AG09309 (cell line): Measurements from ENCODE around the gene WNT3.

Experiments used
- DNase-seq: peaks from one replicate; pipeline ENCODE4 v3.0.0-alpha.2; 2010; ENCODE audit warnings: low read depth
- H3K4me3 ChIP-seq: 2 replicates; pipeline ENCODE4 v1.5.1; 2011; ENCODE audit warnings: mild to moderate bottlenecking, low read depth, low read length, moderate library complexity; ENCODE audit not compliant: control insufficient read depth
- TF ChIP-seq, protein P1 (sequence below): IDR thresholded peaks from 2 replicates; pipeline ENCODE4 v1.5.1; 2011; ENCODE audit warnings: mild to moderate bottlenecking, low read depth, low read length, inconsistent platforms; ENCODE audit not compliant: insufficient read depth, control insufficient read depth; ENCODE audit errors: missing control alignments

WNT3 gene, protein sequence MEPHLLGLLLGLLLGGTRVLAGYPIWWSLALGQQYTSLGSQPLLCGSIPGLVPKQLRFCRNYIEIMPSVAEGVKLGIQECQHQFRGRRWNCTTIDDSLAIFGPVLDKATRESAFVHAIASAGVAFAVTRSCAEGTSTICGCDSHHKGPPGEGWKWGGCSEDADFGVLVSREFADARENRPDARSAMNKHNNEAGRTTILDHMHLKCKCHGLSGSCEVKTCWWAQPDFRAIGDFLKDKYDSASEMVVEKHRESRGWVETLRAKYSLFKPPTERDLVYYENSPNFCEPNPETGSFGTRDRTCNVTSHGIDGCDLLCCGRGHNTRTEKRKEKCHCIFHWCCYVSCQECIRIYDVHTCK

DNA sequence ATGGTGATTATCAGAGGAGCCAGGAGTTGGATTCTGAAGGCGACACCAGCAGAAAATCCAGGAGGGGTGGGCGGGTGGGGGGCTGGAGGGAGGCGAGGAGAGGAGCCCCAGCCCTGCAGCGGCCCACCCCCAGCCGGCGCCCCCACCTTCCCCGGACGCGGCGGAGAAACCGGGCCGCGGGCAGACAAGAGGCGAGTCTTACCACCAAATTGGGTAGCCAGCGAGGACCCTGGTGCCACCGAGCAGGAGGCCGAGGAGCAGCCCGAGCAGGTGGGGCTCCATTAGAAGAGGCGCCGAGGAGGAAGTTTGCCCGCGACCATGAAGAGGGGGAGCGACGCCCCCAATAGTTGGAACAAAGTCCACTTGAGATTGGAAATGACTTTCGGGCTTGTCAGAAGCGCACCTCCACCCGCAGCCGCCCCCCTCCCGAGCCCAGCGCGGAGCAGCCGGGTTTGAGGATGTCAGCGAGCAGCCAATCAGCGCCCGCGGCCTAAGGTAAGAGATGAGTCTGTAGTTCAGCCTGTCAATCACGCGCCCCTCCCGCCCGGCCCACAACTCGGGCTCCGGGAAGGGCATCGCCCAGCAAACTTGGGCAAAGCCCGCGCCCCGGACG lies at the start of gene WNT3:
TSS of gene WNT3 (minus strand) at position 377 of the 613 bp plus-strand sequence. CDS start at position 282, 95 bp downstream.
- DNase-seq, result no peak
- peak within 1 kb of the TSS; percentile 28 for H3K4me3 ChIP-seq
- TF ChIP-seq, protein P1, sequence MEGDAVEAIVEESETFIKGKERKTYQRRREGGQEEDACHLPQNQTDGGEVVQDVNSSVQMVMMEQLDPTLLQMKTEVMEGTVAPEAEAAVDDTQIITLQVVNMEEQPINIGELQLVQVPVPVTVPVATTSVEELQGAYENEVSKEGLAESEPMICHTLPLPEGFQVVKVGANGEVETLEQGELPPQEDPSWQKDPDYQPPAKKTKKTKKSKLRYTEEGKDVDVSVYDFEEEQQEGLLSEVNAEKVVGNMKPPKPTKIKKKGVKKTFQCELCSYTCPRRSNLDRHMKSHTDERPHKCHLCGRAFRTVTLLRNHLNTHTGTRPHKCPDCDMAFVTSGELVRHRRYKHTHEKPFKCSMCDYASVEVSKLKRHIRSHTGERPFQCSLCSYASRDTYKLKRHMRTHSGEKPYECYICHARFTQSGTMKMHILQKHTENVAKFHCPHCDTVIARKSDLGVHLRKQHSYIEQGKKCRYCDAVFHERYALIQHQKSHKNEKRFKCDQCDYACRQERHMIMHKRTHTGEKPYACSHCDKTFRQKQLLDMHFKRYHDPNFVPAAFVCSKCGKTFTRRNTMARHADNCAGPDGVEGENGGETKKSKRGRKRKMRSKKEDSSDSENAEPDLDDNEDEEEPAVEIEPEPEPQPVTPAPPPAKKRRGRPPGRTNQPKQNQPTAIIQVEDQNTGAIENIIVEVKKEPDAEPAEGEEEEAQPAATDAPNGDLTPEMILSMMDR, result no peak

DNA sequence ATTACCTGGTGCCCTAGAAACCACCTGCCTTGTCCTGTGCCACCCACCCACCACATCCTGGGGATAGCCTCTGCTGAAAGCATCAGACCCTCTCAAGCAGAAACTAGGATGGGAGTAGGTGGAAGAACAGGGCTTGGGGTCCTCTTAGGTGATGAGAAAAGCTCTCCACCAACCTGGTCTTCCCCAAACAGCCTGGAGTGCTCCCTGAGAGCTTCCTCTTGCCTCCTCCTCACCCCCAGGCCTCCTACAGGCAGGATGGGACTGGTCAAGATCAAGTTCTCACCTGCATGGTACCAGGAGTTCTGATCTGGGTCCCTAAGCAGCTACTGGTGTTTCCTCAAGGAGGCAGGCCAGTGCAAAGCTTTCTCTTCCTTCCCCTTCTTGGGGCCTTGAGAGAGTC lies 48.3 kb upstream of the WNT3 start:
- DNase-seq, result no peak
- no peak overlapping the region for H3K4me3 ChIP-seq
- TF ChIP-seq, protein P1, result no peak

DNA sequence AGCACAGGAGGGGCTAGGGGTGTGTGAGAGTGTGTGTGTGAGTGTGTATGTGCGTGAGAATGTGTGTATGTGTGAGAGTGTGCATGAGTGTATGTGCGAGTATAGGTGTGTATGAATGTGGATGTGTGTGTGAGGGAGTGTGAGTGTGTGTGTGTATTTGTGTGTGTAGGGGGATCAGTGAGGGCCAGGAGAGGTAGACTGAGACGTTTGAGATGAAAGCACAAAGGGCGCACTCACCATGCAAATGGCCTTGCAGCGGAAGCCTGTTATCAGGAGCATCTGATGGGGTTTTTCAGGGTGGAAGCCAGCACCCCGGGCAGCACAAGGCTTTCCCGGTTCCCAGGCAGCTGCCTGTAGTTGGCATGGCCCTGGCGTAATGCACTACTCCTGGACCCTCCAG lies 47.8 kb upstream of the WNT3 start:
- H3K4me3 ChIP-seq, result no peak overlapping the region
- DNase-seq, result no peak

DNA sequence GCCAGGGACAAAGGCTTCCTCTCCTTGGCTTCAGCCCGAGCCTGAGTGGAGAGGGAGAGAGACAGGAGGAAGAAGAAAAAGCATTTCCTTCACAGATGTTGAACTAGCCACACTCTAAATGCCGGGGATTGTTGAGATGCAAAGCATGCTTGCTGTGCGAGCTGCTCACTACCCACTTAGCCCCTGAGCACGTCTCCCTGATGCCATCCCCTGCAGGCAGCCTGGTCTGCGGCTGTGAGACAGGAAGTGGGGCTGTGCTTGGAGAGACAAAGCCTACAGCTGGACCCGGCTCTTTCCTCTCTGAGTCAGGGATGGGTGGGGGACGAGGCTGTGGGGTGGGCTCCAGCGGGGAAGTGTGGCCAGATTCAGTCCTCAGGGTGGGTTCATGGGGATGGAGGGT lies 46.6 kb upstream of the WNT3 start:
- DNase-seq, result no peak
- no peak overlapping the region for H3K4me3 ChIP-seq
- TF ChIP-seq, protein P1, result no peak

More for the DNA sequence above, 47.8 kb upstream of the WNT3 start:
- TF ChIP-seq, protein P1, result no peak

DNA sequence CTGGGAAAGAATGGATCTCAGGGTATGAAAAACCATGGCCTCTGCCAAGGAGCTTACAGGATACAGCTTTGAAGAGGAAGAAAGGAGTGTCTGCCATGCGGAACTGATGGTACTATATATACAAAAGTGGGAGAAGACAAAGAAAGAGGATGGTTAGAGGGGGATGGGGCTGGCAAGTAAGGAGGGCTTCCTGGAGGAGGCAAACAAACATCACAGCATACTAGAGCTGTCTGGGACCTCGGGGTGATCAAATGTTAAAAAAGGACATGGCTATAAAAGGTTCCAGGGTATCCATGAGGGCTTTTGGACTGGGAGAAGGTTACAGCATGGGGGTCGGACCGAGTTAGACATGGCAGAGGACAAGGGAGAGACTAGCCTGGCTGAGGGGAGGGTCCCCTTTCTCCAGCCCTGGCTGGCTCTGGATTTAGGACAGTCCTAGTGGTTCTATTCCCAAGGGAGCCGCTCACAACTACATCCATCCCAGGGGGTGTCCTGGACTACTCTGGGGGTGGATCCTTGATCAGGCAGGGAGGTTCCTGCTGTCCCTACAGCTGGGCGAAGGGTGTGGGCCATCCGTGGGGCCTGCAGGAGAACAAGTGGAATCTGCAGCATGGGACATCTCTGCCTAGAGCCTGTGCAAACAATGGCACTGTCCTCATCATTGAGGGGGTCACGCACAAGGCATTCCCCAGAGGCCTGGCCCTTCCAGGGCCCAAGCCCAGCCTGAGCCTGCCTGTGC lies 45.1 kb upstream of the WNT3 start:
- TF ChIP-seq, protein P1, result no peak
- H3K4me3 ChIP-seq, result no peak overlapping the region
- no peak for DNase-seq

DNA sequence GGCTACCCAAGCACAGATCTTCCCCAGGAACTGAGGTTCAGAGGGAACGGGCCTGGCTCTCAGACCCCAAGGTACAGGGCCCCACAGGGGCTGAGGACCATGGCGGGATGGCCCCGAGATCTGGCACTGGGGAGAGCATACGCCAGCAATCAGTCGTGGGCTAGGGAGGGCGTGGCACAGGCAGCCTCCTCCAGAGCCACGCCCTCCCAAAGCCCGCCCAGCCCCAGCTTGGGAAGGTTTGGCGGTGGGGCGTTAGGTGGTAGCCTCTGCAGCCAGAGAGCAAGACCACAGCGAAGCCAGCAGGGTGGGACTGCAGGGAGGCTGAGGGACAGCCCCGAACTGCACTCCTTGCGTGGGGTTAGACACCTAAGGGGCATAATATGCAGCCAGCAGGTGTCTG lies 44.5 kb upstream of the WNT3 start:
- DNase-seq, result no peak
- TF ChIP-seq, protein P1, result no peak
- no peak overlapping the region for H3K4me3 ChIP-seq
